GM23338 (cell line): ENCODE measurements around the gene UBE3B. TPM values are rescaled to one million over a fixed set of nuclear protein-coding genes. Genes with fewer than 3 reads are reported as not detected.

Source experiments
- ATAC-seq: fragments of 200-7000 bp; cut with Tn5 transposase; 3 replicates; pipeline ENCODE4 v1.9.1; 2020
- DNase-seq: peaks from one replicate; pipeline ENCODE4 v3.0.0-alpha.2; 2015; ENCODE audit warnings: low spot score
- H2AFZ ChIP-seq: fragments of 200-600 bp; sonication (generic); 2 replicates; pipeline ENCODE4 v1.8.0; 2016; ENCODE audit warnings: antibody characterized with exemption, mild to moderate bottlenecking, moderate library complexity
- H3F3A ChIP-seq: fragments of 200-600 bp; sonication (generic); replicated peaks from 2 replicates; pipeline ENCODE4 v1.8.0; 2017; ENCODE audit warnings: antibody characterized with exemption, mixed run types, low read depth
- H3K27ac ChIP-seq: fragments of 200-600 bp; sonication (generic); 2 replicates; pipeline ENCODE4 v1.6.1; 2016; ENCODE audit warnings: low read depth
- H3K27me3 ChIP-seq: fragments of 200-600 bp; sonication (generic); 2 replicates; pipeline ENCODE4 v1.8.0; 2016; ENCODE audit warnings: mild to moderate bottlenecking, mixed run types, moderate library complexity; ENCODE audit not compliant: insufficient read depth
- H3K36me3 ChIP-seq: fragments of 200-600 bp; sonication (generic); 2 replicates; pipeline ENCODE4 v1.8.0; 2016; ENCODE audit warnings: mild to moderate bottlenecking; ENCODE audit not compliant: insufficient read depth
- H3K4me1 ChIP-seq: fragments of 200-600 bp; sonication (generic); 2 replicates; pipeline ENCODE4 v1.8.0; 2016; ENCODE audit warnings: mild to moderate bottlenecking, moderate library complexity; ENCODE audit not compliant: insufficient read depth
- H3K4me2 ChIP-seq: fragments of 200-600 bp; sonication (generic); 2 replicates; pipeline ENCODE4 v1.7.1; 2017; ENCODE audit warnings: mixed run types
- H3K4me3 ChIP-seq: fragments of 200-600 bp; sonication (generic); 2 replicates; pipeline ENCODE4 v1.6.1; 2016; ENCODE audit warnings: mixed run types
- H3K79me2 ChIP-seq: fragments of 200-600 bp; sonication (generic); replicated peaks from 2 replicates; pipeline ENCODE4 v1.8.0; 2017; ENCODE audit warnings: mild to moderate bottlenecking; ENCODE audit not compliant: insufficient read depth
- H3K9me2 ChIP-seq: fragments of 200-600 bp; sonication (generic); 2 replicates; pipeline ENCODE4 v1.8.0; 2017; ENCODE audit not compliant: insufficient read depth
- H4K20me1 ChIP-seq: fragments of 200-600 bp; sonication (generic); replicated peaks from 2 replicates; pipeline ENCODE4 v1.8.0; 2017; ENCODE audit warnings: mild to moderate bottlenecking; ENCODE audit not compliant: insufficient read depth
- H3K27ac Mint-ChIP-seq: 2 replicates; pipeline ENCODE4 v1.8.0; 2020; ENCODE audit warnings: inconsistent platforms, mild to moderate bottlenecking, moderate library complexity, mixed read lengths
- H3K27me3 Mint-ChIP-seq: 3 replicates; pipeline ENCODE4 v1.8.0; 2022; ENCODE audit warnings: low read depth, mild to moderate bottlenecking, moderate library complexity, mixed read lengths, inconsistent platforms; ENCODE audit not compliant: insufficient read depth, poor library complexity
- H3K36me3 Mint-ChIP-seq: 3 replicates; pipeline ENCODE4 v1.8.0; 2021; ENCODE audit warnings: low read depth, mild to moderate bottlenecking, inconsistent platforms, moderate library complexity, mixed read lengths
- H3K4me1 Mint-ChIP-seq: 3 replicates; pipeline ENCODE4 v1.8.0; 2020; ENCODE audit warnings: mild to moderate bottlenecking, inconsistent platforms, mixed read lengths
- H3K4me3 Mint-ChIP-seq: 3 replicates; pipeline ENCODE4 v1.8.0; 2021; ENCODE audit warnings: moderate library complexity, mild to moderate bottlenecking, inconsistent platforms, mixed read lengths
- H3K9me3 Mint-ChIP-seq: 3 replicates; pipeline ENCODE4 v1.8.0; 2020; ENCODE audit warnings: moderate library complexity, mild to moderate bottlenecking, inconsistent platforms, mixed read lengths
- CREB1 ChIP-seq: fragments of 250-450 bp; sonication (Bioruptor Pico); IDR thresholded peaks from 2 replicates; pipeline ENCODE4 v1.5.0; 2020; ENCODE audit warnings: low read depth, mild to moderate bottlenecking, moderate library complexity
- EZH2phosphoT487 ChIP-seq: fragments of 200-600 bp; sonication (generic); IDR thresholded peaks from one replicate; pipeline ENCODE4 v1.8.1; 2018; ENCODE audit warnings: antibody characterized with exemption; ENCODE audit not compliant: unreplicated experiment
- NANOG ChIP-seq: IDR thresholded peaks from 2 replicates; pipeline ENCODE4 v1.6.1; 2016; ENCODE audit warnings: antibody characterized with exemption, borderline replicate concordance
- STAT1 ChIP-seq: IDR thresholded peaks from one replicate; pipeline ENCODE4 v1.6.1; 2016; ENCODE audit warnings: antibody characterized with exemption; ENCODE audit not compliant: unreplicated experiment
- ZNF114 ChIP-seq: fragments of 250-450 bp; sonication (Bioruptor Pico); IDR thresholded peaks from 2 replicates; pipeline ENCODE4 v1.5.0; 2020; ENCODE audit warnings: mild to moderate bottlenecking, moderate library complexity
- ZNF331 ChIP-seq: fragments of 250-450 bp; sonication (Bioruptor Pico); IDR thresholded peaks from 2 replicates; pipeline ENCODE4 v1.5.0; 2020; ENCODE audit warnings: low read depth, mild to moderate bottlenecking, moderate library complexity
- ZNF462 ChIP-seq: fragments of 250-450 bp; sonication (Bioruptor Pico); IDR thresholded peaks from 2 replicates; pipeline ENCODE4 v1.5.0; 2020; ENCODE audit warnings: mild to moderate bottlenecking, moderate library complexity
- polyA plus RNA-seq: library from polyadenylated mRNA; unstranded; fragments of >200 nt; fragmentation: Nextera tagmentation; extraction: Ambion mirVana; gene quantifications from 2 replicates; pipeline ENCODE4 v1.2.1, GENCODE V29; 2016
- total RNA-seq: library from RNA; depleted of rRNA; stranded (reverse); fragments of >200 nt; shearing (Covaris generic); gene quantifications from 2 replicates; pipeline ENCODE4 v1.2.3, GENCODE V29; 2014

Gene UBE3B
- total and polyA plus RNA-seq, 2 experiments from 2014 or later: 20.8 TPM

GRCh38 chr12:109482491-109482890, 5.1 kb downstream of the UBE3B start (continued):
- no peak for TF ChIP-seq ZNF462
- TF ChIP-seq STAT1: no peak
- TF ChIP-seq ZNF114 (CRISPR knock-in tag): no peak
- no peak for TF ChIP-seq NANOG

- H3K4me3 Mint-ChIP-seq: no peak overlapping the region
- no peaks in the 10 kb centered on the region for H3K9me3 Mint-ChIP-seq
- TF ChIP-seq STAT1 (no peak), ZNF331 (CRISPR knock-in tag) (no peak), NANOG (no peak), ZNF462 (no peak), ZNF114 (CRISPR knock-in tag) (no peak), EZH2phosphoT487 (no peak), CREB1 (CRISPR knock-in tag) (no peak)
These were observed 5.5 kb downstream of the UBE3B start for GRCh38 chr12:109482894-109483293.

More at GRCh38 chr12:109482894-109483293, 5.5 kb downstream of the UBE3B start:
- Histone ChIP-seq H3K4me3 (no peak overlapping the region), H3K9me2 (no peaks in the 10 kb centered on the region), H3K27me3 (no peaks in the 10 kb centered on the region), H3K4me1 (peaks cover 8% of the 10 kb centered on the region), H3K36me3 (peaks cover 13% of the 10 kb centered on the region; the same call in 1 of the 2 replicates), H3K4me2 (no peak overlapping the region), H3F3A (no peaks in the 10 kb centered on the region), H4K20me1 (no peaks in the 10 kb centered on the region; the same call in 1 of the 2 replicates), H2AFZ (no peak overlapping the region), H3K79me2 (peaks cover 23% of the 10 kb centered on the region), H3K27ac (no peak overlapping the region)
- Mint-ChIP-seq H3K27ac (no peak overlapping the region), H3K4me1 (no peaks in the 10 kb centered on the region), H3K36me3 (peaks cover 34% of the 10 kb centered on the region), H3K27me3 (no peaks in the 10 kb centered on the region)
- ATAC-seq: no peak
- no peak for DNase-seq
